HG02870 (cell line): ENCODE results near the gene ABHD1.
A peak's percentile ranks its signal among the peaks of the same experiment; 100 is the strongest.
"Not testable (repeated sequence)": the region's sequence is repeated elsewhere in the genome, so short reads cannot be mapped to it uniquely, and the experiment has no call there.

Source experiments
- ATAC-seq: cut with Tn5 transposase; IDR thresholded peaks from one replicate; pipeline ENCODE4 v1.9.1; 2021; ENCODE audit warnings: mild to moderate bottlenecking, moderate library complexity; ENCODE audit not compliant: unreplicated experiment

Gene ABHD1

GRCh38 chr2:27162151-27163121 is 38.8 kb downstream of the ABHD1 start:
- no peak for ATAC-seq

- peak; percentile 44 for ATAC-seq
These were observed 41.5 kb downstream of the ABHD1 start for GRCh38 chr2:27164960-27165763.

- ATAC-seq, result no peak
These were observed 47.1 kb downstream of the ABHD1 start for GRCh38 chr2:27170581-27171337.

- no peak for ATAC-seq
These were observed 47.8 kb downstream of the ABHD1 start for GRCh38 chr2:27171351-27171848.

GRCh38 chr2:27174638-27175037 is 51.0 kb downstream of the ABHD1 start:
- no peak for ATAC-seq

- no peak for ATAC-seq
These were observed 51.7 kb downstream of the ABHD1 start for GRCh38 chr2:27175330-27175729.

GRCh38 chr2:27175781-27176180 is 52.2 kb downstream of the ABHD1 start:
- ATAC-seq, result not testable (repeated sequence)

- no peak for ATAC-seq
These were observed 54.1 kb downstream of the ABHD1 start for GRCh38 chr2:27177441-27178351.

GRCh38 chr2:27178469-27178868 is 54.9 kb downstream of the ABHD1 start:
- ATAC-seq, result no peak

- ATAC-seq, result no peak
These were observed 55.9 kb downstream of the ABHD1 start for GRCh38 chr2:27179344-27180000.
